Glomerular endothelial cell (primary cell): ENCODE data around the gene ERP44. TPM values are rescaled to one million over a fixed set of nuclear protein-coding genes. Genes with fewer than 3 reads are reported as not detected.
A peak's percentile ranks its signal among the peaks of the same experiment; 100 is the strongest.
"Not testable (repeated sequence)": the region's sequence is repeated elsewhere in the genome, so short reads cannot be mapped to it uniquely, and the experiment has no call there.

Experiments
- DNase-seq: peaks from one replicate; pipeline ENCODE4 v3.0.0-alpha.2; 2011; ENCODE audit warnings: low read depth, low spot score; ENCODE audit errors: extremely low read depth
- total RNA-seq: library from RNA; depleted of rRNA; stranded (reverse); fragments of >200 nt; gene quantifications from 2 replicates; pipeline ENCODE4 v1.2.3, GENCODE V29; 2015

The ERP44 gene
- total RNA-seq, 1 donor from 2014 or later = 26.4 TPM

GRCh38 chr9:100070104-100071041 lies 28.4 kb downstream of the ERP44 start:
- no peak for DNase-seq

GRCh38 chr9:100069068-100069467 lies 29.7 kb downstream of the ERP44 start:
- not testable (repeated sequence) for DNase-seq

GRCh38 chr9:100067990-100068389 lies 30.8 kb downstream of the ERP44 start:
- DNase-seq = not testable (repeated sequence)

GRCh38 chr9:100066539-100066938 lies 32.3 kb downstream of the ERP44 start:
- no peak for DNase-seq

- DNase-seq = no peak
These were observed 33.8 kb downstream of the ERP44 start for GRCh38 chr9:100064872-100065581.

GRCh38 chr9:100063185-100063584 lies 35.6 kb downstream of the ERP44 start:
- DNase-seq = no peak

GRCh38 chr9:100062683-100063082 lies 36.1 kb downstream of the ERP44 start:
- DNase-seq = not testable (repeated sequence)

- DNase-seq = no peak
These were observed 39.9 kb downstream of the ERP44 start for GRCh38 chr9:100058699-100059579.

- no peak for DNase-seq
These were observed 41.2 kb downstream of the ERP44 start for GRCh38 chr9:100057624-100058023.

- no peak for DNase-seq
These were observed 42.2 kb downstream of the ERP44 start for GRCh38 chr9:100056561-100056960.

GRCh38 chr9:100052375-100052774 lies 46.4 kb downstream of the ERP44 start:
- no peak for DNase-seq

GRCh38 chr9:100049551-100049950 lies 49.2 kb downstream of the ERP44 start:
- DNase-seq = no peak

GRCh38 chr9:100038472-100038871 lies 60.3 kb downstream of the ERP44 start:
- no peak for DNase-seq

GRCh38 chr9:100033877-100034551 lies 64.8 kb downstream of the ERP44 start:
- no peak for DNase-seq

GRCh38 chr9:100030548-100030947 lies 68.3 kb downstream of the ERP44 start:
- no peak for DNase-seq

GRCh38 chr9:100029251-100029650 lies 69.5 kb downstream of the ERP44 start:
- DNase-seq = no peak

GRCh38 chr9:100028201-100028784 lies 70.5 kb downstream of the ERP44 start:
- DNase-seq = peak; percentile 58

GRCh38 chr9:100027543-100027942 lies 71.3 kb downstream of the ERP44 start:
- DNase-seq = no peak

GRCh38 chr9:100021931-100022330 lies 76.9 kb downstream of the ERP44 start:
- DNase-seq = no peak
